Liver (tissue), 10 donors: ENCODE results near the gene ARHGEF2. TPM values are rescaled to one million over a fixed set of nuclear protein-coding genes. Genes with fewer than 3 reads are reported as not detected.

Experiments
- DNase-seq: peaks from one replicate; pipeline ENCODE4 v3.0.0-alpha.2; 2017; ENCODE audit warnings: low spot score
- H3K27ac ChIP-seq, 2 donors: one replicate each; pipeline ENCODE4 v1.7.0; 2013; ENCODE audit warnings: inconsistent platforms in 2 of 2, low read length in 2 of 2, control low read depth in 1 of 2, low read depth in 1 of 2, mild to moderate bottlenecking in 1 of 2
- H3K27me3 ChIP-seq, 4 donors: one replicate each; pipeline versions ENCODE4 v1.6.1 to v1.7.0; 2013; ENCODE audit warnings: low read length in 3 of 4, inconsistent platforms in 1 of 4, mild to moderate bottlenecking in 1 of 4, moderate library complexity in 1 of 4; ENCODE audit not compliant: control insufficient read depth in 4 of 4, insufficient read depth in 4 of 4
- H3K36me3 ChIP-seq, 4 donors: one replicate each; pipeline versions ENCODE4 v1.6.1 to v1.7.0; 2013; ENCODE audit warnings: low read length in 3 of 4, mild to moderate bottlenecking in 3 of 4, low read depth in 1 of 4, moderate library complexity in 1 of 4; ENCODE audit not compliant: control insufficient read depth in 4 of 4, insufficient read depth in 3 of 4
- H3K4me1 ChIP-seq, 4 donors: one replicate each; pipeline versions ENCODE4 v1.6.1 to v1.7.0; 2013; ENCODE audit warnings: low read length in 3 of 4, mild to moderate bottlenecking in 3 of 4, moderate library complexity in 1 of 4; ENCODE audit not compliant: control insufficient read depth in 4 of 4, insufficient read depth in 4 of 4
- H3K4me3 ChIP-seq, 3 donors: one replicate each; pipeline versions ENCODE4 v1.6.1 to v1.7.0; 2013; ENCODE audit warnings: low read length in 3 of 3, control low read depth in 1 of 3, low read depth in 1 of 3, mild to moderate bottlenecking in 1 of 3
- H3K9ac ChIP-seq, 2 donors: one replicate each; pipeline ENCODE4 v1.7.0; 2013; ENCODE audit warnings: low read length in 2 of 2, mild to moderate bottlenecking in 2 of 2, moderate library complexity in 2 of 2, control low read depth in 1 of 2, low read depth in 1 of 2
- H3K9me3 ChIP-seq, 4 donors: one replicate each; pipeline versions ENCODE4 v1.6.1 to v1.7.0; 2013; ENCODE audit warnings: low read length in 3 of 4; ENCODE audit not compliant: control insufficient read depth in 4 of 4
- CTCF ChIP-seq: fragments of 150-350 bp; IDR thresholded peaks from 2 replicates; pipeline ENCODE4 v1.5.1; 2017; ENCODE audit warnings: improper control_type of control experiment, low read depth, low read length; ENCODE audit not compliant: missing input control
- FOXA1 ChIP-seq: IDR thresholded peaks from 2 replicates; pipeline ENCODE4 v1.6.1; 2016; ENCODE audit warnings: antibody characterized with exemption
- FOXA2 ChIP-seq: IDR thresholded peaks from 2 replicates; pipeline ENCODE4 v1.6.1; 2016; ENCODE audit warnings: antibody characterized with exemption
- GABPA ChIP-seq, 2 donors: IDR thresholded peaks in 1 of 2; conservative IDR thresholded peaks in 1 of 2; 2 replicates each; pipeline ENCODE4 v1.6.1; 2016; ENCODE audit warnings: antibody characterized with exemption in 2 of 2, mild to moderate bottlenecking in 1 of 2, moderate library complexity in 1 of 2
- HNF4A ChIP-seq, 2 donors: conservative IDR thresholded peaks; 2 replicates each; pipeline ENCODE4 v1.6.1; 2016; ENCODE audit warnings: antibody characterized with exemption in 2 of 2, mild to moderate bottlenecking in 2 of 2
- HNF4G ChIP-seq: IDR thresholded peaks from 2 replicates; pipeline ENCODE4 v1.6.1; 2016; ENCODE audit warnings: antibody characterized with exemption
- JUND ChIP-seq, 2 donors: IDR thresholded peaks; 2 replicates each; pipeline ENCODE4 v1.6.1; 2016; ENCODE audit warnings: antibody characterized with exemption in 2 of 2
- NR2F2 ChIP-seq: IDR thresholded peaks from 2 replicates; pipeline ENCODE4 v1.6.1; 2016; ENCODE audit warnings: antibody characterized with exemption
- REST ChIP-seq: IDR thresholded peaks from 2 replicates; pipeline ENCODE4 v1.6.1; 2016; ENCODE audit warnings: antibody characterized with exemption, mild to moderate bottlenecking
- RXRA ChIP-seq, 2 donors: IDR thresholded peaks; 2 replicates each; pipeline ENCODE4 v1.6.1; 2017 to 2018; ENCODE audit warnings: antibody characterized with exemption in 2 of 2, mild to moderate bottlenecking in 1 of 2
- SP1 ChIP-seq: IDR thresholded peaks from 2 replicates; pipeline ENCODE4 v1.6.1; 2018; ENCODE audit warnings: antibody characterized with exemption, mild to moderate bottlenecking
- TAF1 ChIP-seq: conservative IDR thresholded peaks from 2 replicates; pipeline ENCODE4 v1.6.1; 2016; ENCODE audit warnings: antibody characterized with exemption, mild to moderate bottlenecking
- YY1 ChIP-seq: IDR thresholded peaks from 2 replicates; pipeline ENCODE4 v1.6.1; 2016; ENCODE audit warnings: antibody characterized with exemption, mild to moderate bottlenecking
- ZBTB33 ChIP-seq: IDR thresholded peaks from 2 replicates; pipeline ENCODE4 v1.6.1; 2016; ENCODE audit warnings: antibody characterized with exemption
- WGBS: extraction: QIAGEN DNeasy Blood & Tissue Kit; methylation state at CpG from one replicate; pipeline ENCODE4 v1.1.7; 2013; 5-methylcytosine and 5-hydroxymethylcytosine counted together
- polyA plus RNA-seq, 2 donors: library from polyadenylated mRNA; stranded (reverse) in 1 of 2; unstranded in 1 of 2; fragments of 200-250 nt in 1 of 2; fragments of >200 nt in 1 of 2; fragmentation: Nextera tagmentation in 1 of 2; extraction: Ambion mirVana in 1 of 2; gene quantifications; one replicate each; pipeline versions ENCODE4 v1.2.1 to v1.2.3, GENCODE V29; 2013 to 2015
- small RNA-seq: library from RNA; depleted of rRNA; stranded (forward); fragments of <200 nt; gene quantifications from one replicate; pipeline ENCODE3, GENCODE V24; 2014
- total RNA-seq, 2 donors: library from RNA; depleted of rRNA; stranded (reverse); fragments of >200 nt; gene quantifications; one replicate each; pipeline ENCODE4 v1.2.3, GENCODE V29; 2014
- TF ChIP-seq, protein P1 (sequence below): IDR thresholded peaks from 2 replicates; pipeline ENCODE4 v1.6.1; 2016; ENCODE audit warnings: antibody characterized with exemption
- TF ChIP-seq, protein P2 (sequence below): IDR thresholded peaks from 2 replicates; pipeline ENCODE4 v1.6.1; 2016; ENCODE audit warnings: antibody characterized with exemption
- donor health status: healthy.
- donor health status: healthy.
- donor health status: healthy.
- donor health status: healthy.
- donor health status: healthy.

ARHGEF2 gene
- total and polyA plus RNA-seq, 4 donors = 3.2 to 59.1 (median 10.3) TPM

DNA sequence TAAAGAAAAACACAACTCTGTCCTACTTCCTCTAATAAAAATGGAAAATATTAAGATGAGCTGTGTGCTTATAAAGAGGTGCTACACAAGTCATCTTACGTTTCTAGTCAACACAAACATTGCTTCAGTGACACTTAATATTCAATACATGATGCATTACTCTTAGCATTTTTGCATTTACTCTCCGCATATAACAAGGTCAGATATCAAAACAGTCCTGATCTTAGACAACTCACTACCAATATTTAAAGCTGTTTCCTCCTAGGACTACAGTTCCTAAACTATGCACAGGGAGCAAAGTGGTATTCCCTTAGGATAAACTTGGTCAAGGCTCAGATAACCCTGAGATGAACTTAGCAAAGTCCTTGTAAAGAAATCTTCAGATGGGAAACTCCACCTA lies 79.5 kb downstream of the ARHGEF2 start:
- no peak overlapping the region for H3K4me3 ChIP-seq
- H3K27me3 ChIP-seq = no peaks in the 10 kb centered on the region
- no peak overlapping the region for H3K27ac ChIP-seq
- 83% methylated on average over 2 of the region's 2 CpGs for WGBS
- H3K4me1 ChIP-seq = no peaks in the 10 kb centered on the region
- TF ChIP-seq FOXA2 = no peak
- TF ChIP-seq YY1 = no peak
- TF ChIP-seq RXRA (IDR thresholded peaks at IDR 0.05) = no peak
- no peak for TF ChIP-seq FOXA1
- TF ChIP-seq ZBTB33 = no peak
- TF ChIP-seq JUND (IDR thresholded peaks at IDR 0.05) = no peak
- TF ChIP-seq HNF4A (conservative IDR thresholded peaks at IDR 0.05) = no peak
- TF ChIP-seq, protein P1, sequence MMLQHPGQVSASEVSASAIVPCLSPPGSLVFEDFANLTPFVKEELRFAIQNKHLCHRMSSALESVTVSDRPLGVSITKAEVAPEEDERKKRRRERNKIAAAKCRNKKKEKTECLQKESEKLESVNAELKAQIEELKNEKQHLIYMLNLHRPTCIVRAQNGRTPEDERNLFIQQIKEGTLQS = no peak
- no peak for TF ChIP-seq CTCF
- no peak for TF ChIP-seq SP1
- TF ChIP-seq GABPA (IDR thresholded peaks at IDR 0.05 in 1 of 2, conservative IDR thresholded peaks at IDR 0.05 in 1 of 2) = no peak
- TF ChIP-seq, protein P2, sequence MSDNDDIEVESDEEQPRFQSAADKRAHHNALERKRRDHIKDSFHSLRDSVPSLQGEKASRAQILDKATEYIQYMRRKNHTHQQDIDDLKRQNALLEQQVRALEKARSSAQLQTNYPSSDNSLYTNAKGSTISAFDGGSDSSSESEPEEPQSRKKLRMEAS = no peak
- TF ChIP-seq REST = no peak
- no peak for TF ChIP-seq HNF4G
- H3K36me3 ChIP-seq = peaks cover 16 to 41% (median 35%) of the 10 kb centered on the region in 4 donors
- no peak for DNase-seq
- no peaks in the 10 kb centered on the region for H3K9me3 ChIP-seq
- H3K9ac ChIP-seq = no peak overlapping the region

DNA sequence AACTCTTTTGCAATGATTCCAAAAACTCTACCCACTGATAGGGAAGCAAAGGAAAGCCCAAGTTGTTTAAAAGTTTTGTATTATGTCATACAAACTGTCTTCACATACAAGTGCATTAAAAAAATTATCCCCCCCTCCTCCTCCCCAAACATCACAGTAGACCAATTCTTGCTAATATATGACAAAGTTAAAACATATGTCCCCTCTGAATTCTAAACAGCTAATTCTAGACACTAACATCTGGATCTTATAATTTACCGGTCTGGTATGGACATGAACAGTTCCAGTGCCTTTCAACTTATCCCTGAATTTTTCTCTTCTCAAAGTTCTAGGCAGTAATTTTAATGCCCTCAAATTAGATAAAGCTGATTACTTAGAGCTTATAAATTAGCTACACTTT lies 80.6 kb downstream of the ARHGEF2 start:
- 93% methylated on average over 1 of the region's 1 CpG for WGBS

More for the DNA sequence above, 80.6 kb downstream of the ARHGEF2 start:
- Histone ChIP-seq H3K27me3 (no peaks in the 10 kb centered on the region), H3K27ac (no peak overlapping the region), H3K9me3 (no peaks in the 10 kb centered on the region), H3K4me1 (no peaks in the 10 kb centered on the region), H3K4me3 (no peak overlapping the region), H3K9ac (no peak overlapping the region), H3K36me3 (peaks cover 13 to 34% (median 27%) of the 10 kb centered on the region in 4 donors)
- DNase-seq = no peak
- no peak for TF ChIP-seq NR2F2
- no peak for TF ChIP-seq HNF4G
- TF ChIP-seq TAF1 = no peak

Small RNA genes lying within 50 kb of the gene (small RNA-seq; reads per million reads assigned to genes)
- gene MIR6738 (not detected), gene SCARNA4 (not detected), gene SNORA80E (20.5 reads per million, percentile 96 among the genes with 10 or more reads in this experiment)

Other genes starting within 250 kb of the ARHGEF2 start
- gene GON4L, start 121.3 kb downstream of the ARHGEF2 start, total RNA-seq = 10 to 100 TPM; 13.4 to 26.2 TPM
- gene GON4L, start 121.3 kb downstream of the ARHGEF2 start, polyA plus RNA-seq = 10 to 100 TPM in 1 of 2 donors, 1 to 10 TPM in 1; 5.7 to 18.0 TPM
- gene SYT11, start 119.0 kb downstream of the ARHGEF2 start, total RNA-seq = 1 to 10 TPM in 1 of 2 donors, under 1 TPM in 1; 0.75 to 1.2 TPM
- under 1 TPM; 0.49 to 0.76 TPM for gene SYT11, start 119.0 kb downstream of the ARHGEF2 start, polyA plus RNA-seq
- gene RIT1, start 67.2 kb downstream of the ARHGEF2 start, total RNA-seq = 10 to 100 TPM; 11.3 to 14.3 TPM
- gene RIT1, start 67.2 kb downstream of the ARHGEF2 start, polyA plus RNA-seq = 1 to 10 TPM; 3.1 to 4.9 TPM
- gene KHDC4, start 44.1 kb downstream of the ARHGEF2 start, total RNA-seq = 10 to 100 TPM; 18.2 to 32.6 TPM
- 10 to 100 TPM in 1 of 2 donors, 1 to 10 TPM in 1; 8.4 to 11.3 TPM for gene KHDC4, start 44.1 kb downstream of the ARHGEF2 start, polyA plus RNA-seq
- not detected for gene RXFP4, start 36.9 kb downstream of the ARHGEF2 start, total RNA-seq
- not detected for gene RXFP4, start 36.9 kb downstream of the ARHGEF2 start, polyA plus RNA-seq
- 100 to 1,000 TPM; 101 to 264 TPM for gene SSR2, start 42.4 kb upstream of the ARHGEF2 start, total RNA-seq
- 100 to 1,000 TPM in 1 of 2 donors, 10 to 100 TPM in 1; 93.1 to 245 TPM for gene SSR2, start 42.4 kb upstream of the ARHGEF2 start, polyA plus RNA-seq
- gene UBQLN4, start 75.3 kb upstream of the ARHGEF2 start, total RNA-seq = 10 to 100 TPM in 1 of 2 donors, 1 to 10 TPM in 1; 9.2 to 13.5 TPM
- 10 to 100 TPM in 1 of 2 donors, 1 to 10 TPM in 1; 7.4 to 17.8 TPM for gene UBQLN4, start 75.3 kb upstream of the ARHGEF2 start, polyA plus RNA-seq
- 10 to 100 TPM; 30.4 to 42.9 TPM for gene LAMTOR2, start 76.2 kb upstream of the ARHGEF2 start, total RNA-seq
- gene LAMTOR2, start 76.2 kb upstream of the ARHGEF2 start, polyA plus RNA-seq = 100 to 1,000 TPM; 115 to 152 TPM
- gene RAB25, start 82.6 kb upstream of the ARHGEF2 start, total RNA-seq = 1 to 10 TPM in 1 of 2 donors, under 1 TPM in 1; 0.67 to 1.0 TPM
- 1 to 10 TPM in 1 of 2 donors, under 1 TPM in 1; 0.82 to 2.0 TPM for gene RAB25, start 82.6 kb upstream of the ARHGEF2 start, polyA plus RNA-seq
- 1 to 10 TPM; 1.3 TPM for gene MEX3A, start 103.9 kb upstream of the ARHGEF2 start, total RNA-seq
- gene MEX3A, start 103.9 kb upstream of the ARHGEF2 start, polyA plus RNA-seq = under 1 TPM; 0.52 to 0.56 TPM
- gene LMNA, start 136.2 kb upstream of the ARHGEF2 start, total RNA-seq = 100 to 1,000 TPM in 1 of 2 donors, 10 to 100 TPM in 1; 89.4 to 160 TPM
- gene LMNA, start 136.2 kb upstream of the ARHGEF2 start, polyA plus RNA-seq = 100 to 1,000 TPM in 1 of 2 donors, 10 to 100 TPM in 1; 60.4 to 105 TPM
- gene SEMA4A, start 175.0 kb upstream of the ARHGEF2 start, total RNA-seq = 1 to 10 TPM; 2.3 to 3.5 TPM
- gene SEMA4A, start 175.0 kb upstream of the ARHGEF2 start, polyA plus RNA-seq = 1 to 10 TPM; 1.1 to 1.2 TPM
- 10 to 100 TPM; 10.2 to 21.8 TPM for gene SLC25A44, start 215.6 kb upstream of the ARHGEF2 start, total RNA-seq
- gene SLC25A44, start 215.6 kb upstream of the ARHGEF2 start, polyA plus RNA-seq = 10 to 100 TPM; 15.7 to 16.0 TPM
- 10 to 100 TPM; 24.7 to 41.5 TPM for gene PMF1, start 234.5 kb upstream of the ARHGEF2 start, total RNA-seq
- gene PMF1, start 234.5 kb upstream of the ARHGEF2 start, polyA plus RNA-seq = 10 to 100 TPM; 32.4 to 63.5 TPM